ENCODE measurements around the gene NFE2L2. TPM values are rescaled to one million over a fixed set of nuclear protein-coding genes. Genes with fewer than 3 reads are reported as not detected.

The NFE2L2 gene
- total RNA-seq, 1 experiment from 2014 or later, result 24.2 TPM

DNA sequence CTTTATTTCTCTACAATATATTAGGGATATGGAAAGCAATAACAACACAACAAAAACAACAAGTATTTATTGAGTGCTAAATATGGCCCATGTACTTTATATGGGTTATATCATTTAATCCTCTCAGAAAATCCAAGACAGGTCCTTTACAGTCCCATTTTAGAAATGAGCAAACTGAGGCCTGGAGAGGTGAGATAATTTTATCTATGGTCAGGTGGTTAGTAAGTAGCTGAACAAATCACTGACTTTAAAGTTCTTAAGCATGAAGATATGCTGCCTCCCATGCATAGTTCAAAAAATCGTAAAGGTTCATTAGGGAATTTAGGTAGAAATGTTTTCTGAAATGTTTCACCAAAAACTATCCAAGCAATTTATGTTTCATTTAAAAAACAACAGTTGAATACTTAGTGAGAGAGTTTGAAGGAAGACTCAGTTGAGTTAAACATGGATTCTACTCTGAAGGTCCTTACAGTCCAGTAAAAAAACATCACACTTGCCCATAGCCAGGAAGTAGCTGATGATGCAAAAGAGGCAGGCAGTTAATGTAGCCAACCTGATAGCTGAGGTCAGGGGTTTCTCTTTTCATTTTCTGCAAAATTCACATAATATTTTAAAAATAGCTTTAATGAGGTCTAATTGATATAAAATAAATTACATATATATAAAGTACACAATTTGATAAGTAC is 7.6 kb upstream of the NFE2L2 start:
- ATAC-seq, result no peak
- Histone ChIP-seq H3K79me2 (ENCODE audit: low read length) (no peaks in the 10 kb centered on the region), H3K4me1 (ENCODE audit: insufficient read depth, low read length) (no peaks in the 10 kb centered on the region), H3K9me2 (replicated peaks; ENCODE audit: low read length) (no peaks in the 10 kb centered on the region), H3K36me3 (ENCODE audit: low read depth, low read length) (no peaks in the 10 kb centered on the region), H4K20me1 (ENCODE audit: low read length) (no peaks in the 10 kb centered on the region), H3K9me3 (ENCODE audit: low read length) (no peaks in the 10 kb centered on the region), H3K4me3 (ENCODE audit: low read length) (no peak overlapping the region), H3F3A (ENCODE audit: low read length, unreplicated experiment) (no peaks in the 10 kb centered on the region), H3K4me2 (ENCODE audit: low read length) (no peak overlapping the region), H3K27ac (ENCODE audit: low read length) (no peak overlapping the region), H3K9ac (ENCODE audit: low read length) (no peak overlapping the region), H2AFZ (ENCODE audit: low read length) (no peak overlapping the region), H3K27me3 (ENCODE audit: low read length) (no peaks in the 10 kb centered on the region)
- DNase-seq, result no peak
- no TSS peak for BruUV-seq (replicated peaks)
- ChIA-PET CTCF (no interaction called here), POLR2A (ENCODE audit: unreplicated experiment) (no interaction called here)
- TF ChIP-seq EZH2 (IDR thresholded peaks at IDR 0.05; ENCODE audit: low read length, unreplicated experiment), result no peak
- TF ChIP-seq, protein P1, sequence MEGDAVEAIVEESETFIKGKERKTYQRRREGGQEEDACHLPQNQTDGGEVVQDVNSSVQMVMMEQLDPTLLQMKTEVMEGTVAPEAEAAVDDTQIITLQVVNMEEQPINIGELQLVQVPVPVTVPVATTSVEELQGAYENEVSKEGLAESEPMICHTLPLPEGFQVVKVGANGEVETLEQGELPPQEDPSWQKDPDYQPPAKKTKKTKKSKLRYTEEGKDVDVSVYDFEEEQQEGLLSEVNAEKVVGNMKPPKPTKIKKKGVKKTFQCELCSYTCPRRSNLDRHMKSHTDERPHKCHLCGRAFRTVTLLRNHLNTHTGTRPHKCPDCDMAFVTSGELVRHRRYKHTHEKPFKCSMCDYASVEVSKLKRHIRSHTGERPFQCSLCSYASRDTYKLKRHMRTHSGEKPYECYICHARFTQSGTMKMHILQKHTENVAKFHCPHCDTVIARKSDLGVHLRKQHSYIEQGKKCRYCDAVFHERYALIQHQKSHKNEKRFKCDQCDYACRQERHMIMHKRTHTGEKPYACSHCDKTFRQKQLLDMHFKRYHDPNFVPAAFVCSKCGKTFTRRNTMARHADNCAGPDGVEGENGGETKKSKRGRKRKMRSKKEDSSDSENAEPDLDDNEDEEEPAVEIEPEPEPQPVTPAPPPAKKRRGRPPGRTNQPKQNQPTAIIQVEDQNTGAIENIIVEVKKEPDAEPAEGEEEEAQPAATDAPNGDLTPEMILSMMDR (conservative IDR thresholded peaks at IDR 0.05; ENCODE audit: low read depth, low read length), result no peak
- intact Hi-C loops (cut with micrococcal nuclease), result no loop called here

DNA sequence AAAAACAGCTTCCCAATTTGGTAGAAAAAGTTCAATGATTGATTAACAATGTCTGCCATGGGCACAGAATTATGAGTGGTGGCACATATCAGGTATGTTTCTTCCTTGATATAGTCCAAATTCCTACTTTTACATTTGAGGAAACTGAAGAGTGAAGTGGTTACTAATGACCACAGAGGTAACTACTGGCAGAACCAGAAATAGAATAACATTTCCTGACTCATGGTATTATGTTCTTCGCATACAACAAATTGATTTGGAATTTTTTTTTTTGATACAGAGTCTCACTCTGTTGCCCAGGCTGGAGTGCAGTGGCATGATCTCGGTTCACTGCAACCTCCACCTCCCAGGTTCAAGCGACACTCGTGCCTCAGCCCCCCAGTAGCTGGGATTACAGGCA is 6.0 kb upstream of the NFE2L2 start:
- ATAC-seq, result no peak
- H3K79me2 ChIP-seq (ENCODE audit: low read length), result no peaks in the 10 kb centered on the region

DNA sequence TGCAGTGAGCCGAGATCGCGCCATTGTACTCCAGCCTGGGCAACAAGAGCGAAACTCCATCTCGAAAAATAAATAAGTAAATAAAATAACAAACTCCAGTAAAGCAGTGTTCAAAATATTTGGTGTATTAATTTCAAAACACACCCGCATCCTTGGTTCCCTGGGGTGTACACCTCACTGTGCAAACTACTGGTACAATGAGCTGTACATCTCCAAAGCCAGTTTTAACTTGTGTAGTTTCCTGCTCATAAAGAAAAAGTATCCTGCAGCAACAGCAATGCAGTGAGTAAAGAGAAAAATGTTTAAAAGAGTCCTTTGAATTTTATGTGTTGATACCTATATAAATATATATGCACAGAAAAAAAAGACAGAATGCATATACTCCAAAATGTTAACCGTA is 4.4 kb upstream of the NFE2L2 start:
- Histone ChIP-seq H4K20me1 (ENCODE audit: low read length) (no peaks in the 10 kb centered on the region), H2AFZ (ENCODE audit: low read length) (no peak overlapping the region), H3K9me2 (replicated peaks; ENCODE audit: low read length) (no peaks in the 10 kb centered on the region), H3K36me3 (ENCODE audit: low read depth, low read length) (no peaks in the 10 kb centered on the region), H3K4me1 (ENCODE audit: insufficient read depth, low read length) (peaks cover 13% of the 10 kb centered on the region), H3K9ac (ENCODE audit: low read length) (no peak overlapping the region), H3K4me3 (ENCODE audit: low read length) (no peak overlapping the region), H3K9me3 (ENCODE audit: low read length) (no peaks in the 10 kb centered on the region), H3K27me3 (ENCODE audit: low read length) (no peaks in the 10 kb centered on the region), H3F3A (ENCODE audit: low read length, unreplicated experiment) (no peaks in the 10 kb centered on the region), H3K79me2 (ENCODE audit: low read length) (peaks cover 10% of the 10 kb centered on the region), H3K4me2 (ENCODE audit: low read length) (no peak overlapping the region), H3K27ac (ENCODE audit: low read length) (no peak overlapping the region)
- intact Hi-C loops (cut with micrococcal nuclease), result loop anchor here (5.0 kb wide), 1 partner anchor 148 kb away; no protein-coding TSS in a partner anchor
- TF ChIP-seq, protein P1 (conservative IDR thresholded peaks at IDR 0.05; ENCODE audit: low read depth, low read length), result no peak
- TF ChIP-seq EZH2 (IDR thresholded peaks at IDR 0.05; ENCODE audit: low read length, unreplicated experiment) (no peak), EZH2phosphoT487 (IDR thresholded peaks at IDR 0.05; ENCODE audit: borderline replicate concordance, low read length) (no peak)
- no TSS peak for BruUV-seq (replicated peaks)
- CTCF ChIA-PET, result no interaction called here
- no peak for DNase-seq
- POLR2A ChIA-PET (ENCODE audit: unreplicated experiment), result interaction anchor here (0.6 kb wide), 1 partner anchor 124 kb away, joined by 4 read pairs; no protein-coding TSS in a partner anchor
- no peak for ATAC-seq

More for the DNA sequence above, 6.0 kb upstream of the NFE2L2 start:
- H3K9me2 ChIP-seq (replicated peaks; ENCODE audit: low read length), result no peaks in the 10 kb centered on the region
- H3K27ac ChIP-seq (ENCODE audit: low read length), result no peak overlapping the region
- no TSS peak for BruUV-seq (replicated peaks)
- no peak for TF ChIP-seq EZH2 (IDR thresholded peaks at IDR 0.05; ENCODE audit: low read length, unreplicated experiment)
- no peak for TF ChIP-seq EZH2phosphoT487 (IDR thresholded peaks at IDR 0.05; ENCODE audit: borderline replicate concordance, low read length)
- TF ChIP-seq, protein P1 (conservative IDR thresholded peaks at IDR 0.05; ENCODE audit: low read depth, low read length), result no peak
- CTCF ChIA-PET, result no interaction called here
- no peaks in the 10 kb centered on the region for H4K20me1 ChIP-seq (ENCODE audit: low read length)
- H3K27me3 ChIP-seq (ENCODE audit: low read length), result no peaks in the 10 kb centered on the region
- H2AFZ ChIP-seq (ENCODE audit: low read length), result no peak overlapping the region
- intact Hi-C loops (cut with micrococcal nuclease), result no loop called here
- no peak overlapping the region for H3K4me2 ChIP-seq (ENCODE audit: low read length)
- no peak overlapping the region for H3K9ac ChIP-seq (ENCODE audit: low read length)
- H3F3A ChIP-seq (ENCODE audit: low read length, unreplicated experiment), result no peaks in the 10 kb centered on the region
- POLR2A ChIA-PET (ENCODE audit: unreplicated experiment), result no interaction called here
- no peak for DNase-seq
- H3K36me3 ChIP-seq (ENCODE audit: low read depth, low read length), result no peaks in the 10 kb centered on the region
- no peaks in the 10 kb centered on the region for H3K9me3 ChIP-seq (ENCODE audit: low read length)
- H3K4me1 ChIP-seq (ENCODE audit: insufficient read depth, low read length), result peaks cover 12% of the 10 kb centered on the region
- H3K4me3 ChIP-seq (ENCODE audit: low read length), result no peak overlapping the region

All from PC-3 (cell line).